GM12865 (cell line): Measurements from ENCODE around the gene ZNF607.
A peak's percentile ranks its signal among the peaks of the same experiment; 100 is the strongest.
"Not testable (repeated sequence)": the region's sequence is repeated elsewhere in the genome, so short reads cannot be mapped to it uniquely, and the experiment has no call there.

Experiments
- DNase-seq: peaks from one replicate; pipeline ENCODE4 v3.0.0; 2010; ENCODE audit warnings: low read depth
- H3K4me3 ChIP-seq: 2 replicates; pipeline ENCODE4 v1.5.1; 2011; ENCODE audit warnings: mild to moderate bottlenecking, low read depth, low read length, control low read depth
- TF ChIP-seq, protein P1 (sequence below): IDR thresholded peaks from 2 replicates; pipeline ENCODE4 v1.5.1; 2011; ENCODE audit warnings: low read length, control low read depth, low read depth, inconsistent platforms; ENCODE audit not compliant: insufficient read depth; ENCODE audit errors: missing control alignments

ZNF607 gene

DNA sequence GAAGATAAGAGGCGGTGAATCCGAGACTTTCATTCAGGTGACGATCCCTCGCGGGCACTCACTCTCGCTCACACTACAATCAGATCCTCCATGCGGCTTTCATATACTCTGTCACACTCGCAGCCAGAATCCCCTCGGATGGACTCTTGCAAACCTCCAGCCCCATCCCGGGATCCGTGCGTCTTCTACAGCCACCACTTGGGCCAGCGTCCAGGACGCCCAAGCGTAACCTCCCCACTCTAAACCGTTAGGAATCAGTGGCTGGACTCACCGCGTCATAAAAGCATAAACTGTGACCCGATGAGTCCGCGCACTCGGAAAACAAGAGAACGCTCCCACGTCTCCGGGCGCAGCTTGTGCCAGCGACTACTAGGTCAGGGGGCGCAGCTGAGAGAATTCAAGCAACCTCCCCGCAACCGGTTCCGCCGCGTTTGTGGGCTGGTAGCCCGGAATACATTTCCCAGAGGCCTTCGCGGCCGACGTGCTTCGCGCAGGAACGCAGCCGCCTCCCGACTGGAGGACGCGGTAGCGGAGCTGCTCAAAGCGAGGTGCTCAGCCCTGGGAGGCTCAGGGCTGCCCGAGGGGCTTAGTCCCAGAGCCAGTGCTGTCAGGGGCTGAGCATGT lies 27.6 kb downstream of the ZNF607 start:
- TF ChIP-seq, protein P1, sequence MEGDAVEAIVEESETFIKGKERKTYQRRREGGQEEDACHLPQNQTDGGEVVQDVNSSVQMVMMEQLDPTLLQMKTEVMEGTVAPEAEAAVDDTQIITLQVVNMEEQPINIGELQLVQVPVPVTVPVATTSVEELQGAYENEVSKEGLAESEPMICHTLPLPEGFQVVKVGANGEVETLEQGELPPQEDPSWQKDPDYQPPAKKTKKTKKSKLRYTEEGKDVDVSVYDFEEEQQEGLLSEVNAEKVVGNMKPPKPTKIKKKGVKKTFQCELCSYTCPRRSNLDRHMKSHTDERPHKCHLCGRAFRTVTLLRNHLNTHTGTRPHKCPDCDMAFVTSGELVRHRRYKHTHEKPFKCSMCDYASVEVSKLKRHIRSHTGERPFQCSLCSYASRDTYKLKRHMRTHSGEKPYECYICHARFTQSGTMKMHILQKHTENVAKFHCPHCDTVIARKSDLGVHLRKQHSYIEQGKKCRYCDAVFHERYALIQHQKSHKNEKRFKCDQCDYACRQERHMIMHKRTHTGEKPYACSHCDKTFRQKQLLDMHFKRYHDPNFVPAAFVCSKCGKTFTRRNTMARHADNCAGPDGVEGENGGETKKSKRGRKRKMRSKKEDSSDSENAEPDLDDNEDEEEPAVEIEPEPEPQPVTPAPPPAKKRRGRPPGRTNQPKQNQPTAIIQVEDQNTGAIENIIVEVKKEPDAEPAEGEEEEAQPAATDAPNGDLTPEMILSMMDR, result no peak
- H3K4me3 ChIP-seq, result peak overlapping the region; percentile 23; the same call in 1 of the 2 replicates
- DNase-seq, result peak; percentile 22

DNA sequence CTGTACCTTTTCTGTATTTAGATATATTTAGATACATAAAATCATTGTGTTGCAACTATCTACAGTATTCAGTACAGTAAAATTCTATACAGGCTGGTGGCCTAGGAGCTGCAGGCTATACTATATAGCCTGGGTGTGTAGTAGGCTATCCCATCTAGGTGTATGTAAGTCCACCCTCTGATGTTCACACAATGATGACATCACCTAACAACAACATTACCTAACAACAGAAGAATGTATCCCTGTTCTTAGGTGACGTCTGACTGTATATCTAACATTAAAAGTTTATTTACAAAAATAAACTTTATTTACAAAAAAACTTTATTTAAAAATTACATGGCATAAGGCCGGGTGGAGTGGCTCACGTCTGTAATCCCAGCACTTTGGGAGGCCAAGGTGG lies 36.0 kb downstream of the ZNF607 start:
- DNase-seq, result no peak
- TF ChIP-seq, protein P1, result no peak
- no peak overlapping the region for H3K4me3 ChIP-seq

GRCh38 chr19:37669450-37669914 lies 50.1 kb downstream of the ZNF607 start:
- no peak for DNase-seq
- TF ChIP-seq, protein P1, result no peak
- H3K4me3 ChIP-seq, result no peak overlapping the region

DNA sequence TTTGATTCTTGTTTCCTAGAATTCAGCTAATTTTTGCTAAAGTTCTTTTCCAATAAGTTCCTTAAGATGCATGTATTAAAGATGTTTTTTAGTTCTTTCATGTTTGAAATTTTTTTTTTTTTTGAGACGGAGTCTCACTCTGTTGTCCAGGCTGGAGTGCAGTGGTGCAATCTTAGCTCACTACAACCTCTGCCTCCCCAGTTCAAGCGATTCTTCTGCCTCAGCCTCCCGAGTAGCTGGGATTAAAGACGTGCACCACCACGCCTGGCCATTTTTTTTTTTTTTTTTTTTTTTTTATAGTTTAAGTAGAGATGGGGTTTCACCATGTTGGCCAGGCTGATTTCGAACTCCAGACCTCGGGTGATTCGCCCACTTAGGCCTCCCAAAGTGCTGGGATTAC lies 62.4 kb downstream of the ZNF607 start:
- not testable (repeated sequence) for H3K4me3 ChIP-seq, DNase-seq

DNA sequence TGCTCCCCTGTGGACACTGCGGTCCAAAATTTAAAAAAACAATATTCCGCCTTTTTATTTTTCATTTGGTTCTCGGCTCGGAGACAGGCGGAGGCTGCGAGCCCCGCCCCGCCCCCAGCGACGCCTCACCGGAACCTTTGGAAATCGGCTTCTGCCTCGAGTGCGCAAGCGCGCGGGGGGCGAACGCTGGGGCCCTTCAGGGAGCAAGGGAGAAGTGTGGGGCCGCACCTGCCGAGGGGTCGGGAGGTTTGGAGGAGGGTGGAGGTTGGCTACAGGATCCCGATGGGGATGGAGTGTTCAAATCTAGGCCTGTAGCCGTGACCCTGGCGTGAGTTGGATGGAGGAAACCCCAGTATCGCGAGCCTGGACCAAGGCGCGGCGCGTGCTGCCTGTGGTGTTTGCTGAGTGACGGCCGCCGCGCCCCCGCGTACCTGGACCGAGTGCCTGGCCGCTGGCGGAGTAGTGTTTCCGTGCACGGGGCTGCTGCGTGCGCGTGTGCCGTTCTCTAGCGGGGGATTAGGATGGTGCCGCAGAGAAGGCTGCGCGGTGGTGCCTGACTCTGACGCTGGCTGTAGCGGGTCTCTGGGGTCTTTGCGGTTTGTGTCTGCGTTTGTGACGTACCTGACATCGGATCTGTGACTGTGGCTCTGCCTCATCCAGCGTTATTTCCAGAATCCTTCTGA lies 63.7 kb downstream of the ZNF607 start:
- TF ChIP-seq, protein P1, result no peak
- peak overlapping the region; percentile 99 for H3K4me3 ChIP-seq
- peak; percentile 89 for DNase-seq

GRCh38 chr19:37655301-37655688 lies 64.3 kb downstream of the ZNF607 start, which contains the start of gene ZFP30:
ZFP30 (minus strand) TSS chr19:37655465; CDS start chr19:37647822, 7,643 bp downstream.
- TF ChIP-seq, protein P1, result no peak
- DNase-seq, result peak; percentile 88
- peak within 1 kb of the TSS; percentile 99 for H3K4me3 ChIP-seq

DNA sequence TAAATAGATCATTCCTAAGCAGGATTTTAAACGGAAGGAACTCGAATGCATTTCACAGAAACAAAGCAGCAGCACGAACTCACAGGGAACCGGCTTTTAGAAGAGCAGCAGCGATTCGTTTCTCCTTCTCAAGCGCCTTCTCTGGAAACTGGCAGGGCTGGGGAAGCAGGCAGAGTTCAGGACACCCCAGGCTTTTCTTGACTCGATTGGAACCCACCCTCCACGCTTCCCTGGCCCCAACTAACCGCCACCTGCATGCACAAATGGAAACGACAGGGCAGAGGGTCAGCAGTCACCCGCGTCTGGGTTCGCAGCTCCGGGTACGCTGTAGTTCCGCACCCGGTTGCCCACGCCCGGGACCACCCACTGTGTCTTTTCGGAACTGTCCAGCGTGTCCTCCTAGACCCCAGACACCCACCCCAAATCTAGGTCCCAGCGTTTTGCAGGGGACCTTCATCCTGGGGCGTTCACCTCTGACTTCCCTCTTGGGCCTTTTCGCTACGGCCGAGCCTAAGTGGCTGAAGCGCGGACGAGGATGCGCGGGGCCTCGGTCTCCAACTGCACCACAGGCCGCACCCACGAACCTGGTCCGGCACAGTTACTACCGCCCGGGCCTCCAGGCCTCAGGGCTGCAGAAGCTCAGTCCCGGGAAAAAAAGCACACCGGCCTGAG lies 64.8 kb downstream of the ZNF607 start:
- TF ChIP-seq, protein P1, result no peak
- peak; percentile 73 for DNase-seq

More for the DNA sequence above, 64.8 kb downstream of the ZNF607 start:
- peak overlapping the region; percentile 99 for H3K4me3 ChIP-seq
